Spleen (tissue), 7 donors: Measurements from ENCODE around the gene RPS18.
"Not testable (repeated sequence)": the region's sequence is repeated elsewhere in the genome, so short reads cannot be mapped to it uniquely, and the experiment has no call there.

Experiments used
- CTCF ChIP-seq, 11 experiments: fragments of 200-600 bp in 7 of 11; fragments of 450-650 bp in 4 of 11; sonication (generic) in 4 of 11; IDR thresholded peaks in 8 of 11; conservative IDR thresholded peaks in 3 of 11; 1 replicate in 7 of 11; 2 replicates in 4 of 11; pipeline versions ENCODE4 v1.4.0 to v1.8.0; 2016 to 2021; ENCODE audit warnings: antibody characterized with exemption in 11 of 11, inconsistent platforms in 4 of 11, mild to moderate bottlenecking in 1 of 11
- POLR2A ChIP-seq, 3 donors: fragments of 450-650 bp; IDR thresholded peaks; one replicate each; pipeline ENCODE4 v1.5.1; 2017; ENCODE audit warnings: antibody characterized with exemption in 3 of 3, mild to moderate bottlenecking in 1 of 3
- POLR2AphosphoS5 ChIP-seq, 3 donors: sonication (generic); formaldehyde crosslinking; IDR thresholded peaks; one replicate each; pipeline ENCODE4 v1.5.1; 2017; ENCODE audit warnings: antibody characterized with exemption in 3 of 3
- donor health status: DM: no; HTN: no; CAD: no; lungs with moderate emphysema.
- donor health status: DM: no; HTN: no; CAD: no.
- donor health status: DM: no; HTN: no; CAD: no.

DNA sequence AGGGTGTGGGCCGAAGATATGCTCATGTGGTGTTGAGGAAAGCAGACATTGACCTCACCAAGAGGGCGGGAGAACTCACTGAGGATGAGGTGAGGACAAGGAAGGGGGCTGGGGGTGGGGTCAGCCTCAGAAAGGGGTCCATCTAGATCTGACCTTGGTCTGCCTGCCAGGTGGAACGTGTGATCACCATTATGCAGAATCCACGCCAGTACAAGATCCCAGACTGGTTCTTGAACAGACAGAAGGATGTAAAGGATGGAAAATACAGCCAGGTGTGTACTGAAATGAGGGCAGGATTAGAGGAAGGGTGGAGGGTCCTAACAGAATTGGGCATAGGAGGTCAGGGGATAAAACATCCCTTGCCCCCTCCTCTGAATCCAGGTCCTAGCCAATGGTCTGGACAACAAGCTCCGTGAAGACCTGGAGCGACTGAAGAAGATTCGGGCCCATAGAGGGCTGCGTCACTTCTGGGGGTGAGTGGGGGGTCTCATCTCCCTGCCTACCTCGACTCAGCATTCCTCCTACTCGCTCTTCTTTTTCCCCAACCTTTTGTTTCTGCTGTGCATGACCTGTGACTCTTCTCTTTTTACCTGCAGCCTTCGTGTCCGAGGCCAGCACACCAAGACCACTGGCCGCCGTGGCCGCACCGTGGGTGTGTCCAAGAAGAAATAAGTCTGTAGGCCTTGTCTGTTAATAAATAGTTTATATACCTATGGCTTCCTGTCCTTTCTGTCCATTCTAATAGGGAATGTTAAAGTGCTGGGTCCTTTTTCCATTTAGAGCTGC is 4.1 kb downstream of the RPS18 start:
- TF ChIP-seq CTCF (IDR thresholded peaks at IDR 0.05 in 8 of 11, conservative IDR thresholded peaks at IDR 0.05 in 3 of 11); POLR2A (IDR thresholded peaks at IDR 0.05): not testable (repeated sequence)
- peak in 2 of 3 donors; percentile 6 to 30 for TF ChIP-seq POLR2AphosphoS5 (IDR thresholded peaks at IDR 0.05)
